Natural killer cell (primary cell): Measurements from ENCODE around the gene CHST8. TPM values are rescaled to one million over a fixed set of nuclear protein-coding genes. Genes with fewer than 3 reads are reported as not detected.

Source experiments
- ATAC-seq, 3 donors: fragments of 150-1000 bp in 2 of 3; fragments of 200-7000 bp in 1 of 3; cut with Tn5 transposase; 1 replicate in 1 of 3; 2 replicates in 2 of 3; pipeline ENCODE4 v1.10.0; 2021; ENCODE audit warnings: mild to moderate bottlenecking in 2 of 3, moderate library complexity in 2 of 3
- DNase-seq, 2 donors: peaks; one replicate each; pipeline versions ENCODE4 v3.0.0 to v3.0.0-alpha.2; 2013 to 2021; ENCODE audit warnings: mixed read lengths in 1 of 2
- H3K27ac ChIP-seq: one replicate; pipeline ENCODE4 v1.5.1; 2013; ENCODE audit warnings: mild to moderate bottlenecking, low read length
- H3K27me3 ChIP-seq: one replicate; pipeline ENCODE4 v1.6.1; 2013; ENCODE audit warnings: low read length; ENCODE audit not compliant: control insufficient read depth, insufficient read depth
- H3K36me3 ChIP-seq: one replicate; pipeline ENCODE4 v1.6.1; 2013; ENCODE audit warnings: low read length; ENCODE audit not compliant: control insufficient read depth, insufficient read depth
- H3K4me1 ChIP-seq: one replicate; pipeline ENCODE4 v1.6.1; 2013; ENCODE audit warnings: low read length; ENCODE audit not compliant: control insufficient read depth, insufficient read depth
- H3K4me3 ChIP-seq: one replicate; pipeline ENCODE4 v1.5.1; 2013; ENCODE audit warnings: low read length
- H3K9me3 ChIP-seq: one replicate; pipeline ENCODE4 v1.6.1; 2013; ENCODE audit warnings: low read length; ENCODE audit not compliant: control insufficient read depth, insufficient read depth
- H3K27ac Mint-ChIP-seq, 2 donors: one replicate each; pipeline ENCODE4 v1.8.0; 2022; ENCODE audit warnings: mild to moderate bottlenecking in 2 of 2, mixed read lengths in 2 of 2, moderate library complexity in 1 of 2
- H3K27me3 Mint-ChIP-seq, 2 donors: one replicate each; pipeline ENCODE4 v1.8.0; 2022; ENCODE audit warnings: low read depth in 2 of 2, mixed read lengths in 2 of 2
- H3K36me3 Mint-ChIP-seq: one replicate; pipeline ENCODE4 v1.8.0; 2022; ENCODE audit warnings: mixed read lengths
- H3K4me1 Mint-ChIP-seq, 2 donors: one replicate each; pipeline ENCODE4 v1.8.0; 2022; ENCODE audit warnings: mixed read lengths in 2 of 2
- H3K4me3 Mint-ChIP-seq: one replicate; pipeline ENCODE4 v1.8.0; 2022; ENCODE audit warnings: mild to moderate bottlenecking, moderate library complexity, mixed read lengths
- H3K9me3 Mint-ChIP-seq, 2 donors: one replicate each; pipeline ENCODE4 v1.8.0; 2022; ENCODE audit warnings: mixed read lengths in 2 of 2
- CTCF ChIP-seq: fragments of 200-600 bp; IDR thresholded peaks from one replicate; pipeline ENCODE4 v1.8.0; 2022; ENCODE audit warnings: antibody characterized with exemption
- WGBS: methylation state at CpG from one replicate; pipeline ENCODE4 v1.1.7; 2013; ENCODE audit warnings: missing lambda C conversion rate; ENCODE audit not compliant: insufficient coverage; 5-methylcytosine and 5-hydroxymethylcytosine counted together
- intact Hi-C: fragments of 100-400 bp; cut with micrococcal nuclease; formaldehyde crosslinking; loops from one replicate; pipeline ENCODE4 v1.14.2; 2022
- total RNA-seq, 4 donors: library from RNA; stranded (reverse); fragments of 120-200 nt in 1 of 4; gene quantifications; one replicate each; pipeline versions ENCODE4 v1.2.3 to v1.2.4, GENCODE V29; 2013 to 2022

The CHST8 gene
- total RNA-seq, 3 donors from 2014 or later (not counting 1 experiment from before 2014, with no cell fraction given) = not detected

- no peaks in the 10 kb centered on the region for H3K4me1 ChIP-seq
- Mint-ChIP-seq H3K27ac (no peak overlapping the region), H3K9me3 (peaks cover 0 to 9% of the 10 kb centered on the region in 2 donors), H3K27me3 (peaks cover 13 to 43% of the 10 kb centered on the region in 2 donors), H3K4me3 (no peak overlapping the region), H3K36me3 (peaks cover 1% of the 10 kb centered on the region), H3K4me1 (no peaks in the 10 kb centered on the region)
- ATAC-seq (no peak), DNase-seq (no peak)
- 62% methylated on average over 4 of the region's 4 CpGs for WGBS
- H3K27ac ChIP-seq = no peak overlapping the region
- TF ChIP-seq CTCF = no peak
- intact Hi-C loops = no loop called here
- H3K36me3 ChIP-seq = no peaks in the 10 kb centered on the region
- peaks cover 8% of the 10 kb centered on the region for H3K9me3 ChIP-seq
- H3K4me3 ChIP-seq = no peak overlapping the region
- H3K27me3 ChIP-seq = peaks cover 2% of the 10 kb centered on the region
Observed at GRCh38 chr19:33606556-33606955, 15.2 kb upstream of the CHST8 start.

- WGBS = 63% methylated on average over 1 of the region's 1 CpG
- H3K36me3 ChIP-seq = no peaks in the 10 kb centered on the region
- intact Hi-C loops = no loop called here
- Mint-ChIP-seq H3K4me1 (no peaks in the 10 kb centered on the region), H3K9me3 (peaks cover 0 to 5% of the 10 kb centered on the region in 2 donors), H3K36me3 (no peaks in the 10 kb centered on the region), H3K4me3 (no peak overlapping the region), H3K27ac (no peak overlapping the region), H3K27me3 (peaks cover 23 to 40% of the 10 kb centered on the region in 2 donors)
- H3K27me3 ChIP-seq = peaks cover 2% of the 10 kb centered on the region
- no peak overlapping the region for H3K27ac ChIP-seq
- DNase-seq = no peak
- no peak for ATAC-seq
- no peaks in the 10 kb centered on the region for H3K4me1 ChIP-seq
- H3K9me3 ChIP-seq = no peaks in the 10 kb centered on the region
- TF ChIP-seq CTCF = no peak
- no peak overlapping the region for H3K4me3 ChIP-seq
Observed at GRCh38 chr19:33609353-33609752, 12.4 kb upstream of the CHST8 start.

DNA sequence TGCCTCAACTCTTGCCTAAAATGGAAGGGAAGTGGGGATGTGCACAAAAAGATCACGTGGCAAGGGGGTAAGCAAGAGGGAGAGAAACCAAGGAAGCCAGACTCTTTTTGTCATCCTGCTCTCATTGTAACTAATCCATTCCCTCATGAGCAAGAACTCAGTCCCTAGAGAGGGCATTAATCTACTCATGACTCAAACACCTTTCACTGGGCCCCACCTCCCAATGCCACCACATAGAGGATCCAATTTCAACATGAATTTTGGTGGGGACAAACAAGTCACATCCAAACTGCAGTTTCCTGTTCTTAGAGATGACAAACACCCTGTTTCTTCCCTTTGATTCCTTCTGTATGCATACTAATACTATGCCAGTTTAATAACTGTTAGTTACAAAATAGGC is 11.2 kb upstream of the CHST8 start:
- TF ChIP-seq CTCF = no peak
- no peak overlapping the region for H3K4me3 ChIP-seq
- H3K36me3 ChIP-seq = no peaks in the 10 kb centered on the region
- H3K27me3 Mint-ChIP-seq = peaks cover 20 to 35% of the 10 kb centered on the region in 2 donors
- ATAC-seq (no peak), DNase-seq (no peak)
- H3K4me3 Mint-ChIP-seq = no peak overlapping the region
- no peaks in the 10 kb centered on the region for H3K36me3 Mint-ChIP-seq
- WGBS = 86% methylated on average over 1 of the region's 1 CpG
- peaks cover 2% of the 10 kb centered on the region for H3K27me3 ChIP-seq
- no peak overlapping the region for H3K27ac ChIP-seq
- peaks cover 0 to 5% of the 10 kb centered on the region in 2 donors for H3K9me3 Mint-ChIP-seq
- intact Hi-C loops = no loop called here
- no peaks in the 10 kb centered on the region for H3K4me1 Mint-ChIP-seq
- H3K27ac Mint-ChIP-seq = no peak overlapping the region
- no peaks in the 10 kb centered on the region for H3K9me3 ChIP-seq
- H3K4me1 ChIP-seq = no peaks in the 10 kb centered on the region

DNA sequence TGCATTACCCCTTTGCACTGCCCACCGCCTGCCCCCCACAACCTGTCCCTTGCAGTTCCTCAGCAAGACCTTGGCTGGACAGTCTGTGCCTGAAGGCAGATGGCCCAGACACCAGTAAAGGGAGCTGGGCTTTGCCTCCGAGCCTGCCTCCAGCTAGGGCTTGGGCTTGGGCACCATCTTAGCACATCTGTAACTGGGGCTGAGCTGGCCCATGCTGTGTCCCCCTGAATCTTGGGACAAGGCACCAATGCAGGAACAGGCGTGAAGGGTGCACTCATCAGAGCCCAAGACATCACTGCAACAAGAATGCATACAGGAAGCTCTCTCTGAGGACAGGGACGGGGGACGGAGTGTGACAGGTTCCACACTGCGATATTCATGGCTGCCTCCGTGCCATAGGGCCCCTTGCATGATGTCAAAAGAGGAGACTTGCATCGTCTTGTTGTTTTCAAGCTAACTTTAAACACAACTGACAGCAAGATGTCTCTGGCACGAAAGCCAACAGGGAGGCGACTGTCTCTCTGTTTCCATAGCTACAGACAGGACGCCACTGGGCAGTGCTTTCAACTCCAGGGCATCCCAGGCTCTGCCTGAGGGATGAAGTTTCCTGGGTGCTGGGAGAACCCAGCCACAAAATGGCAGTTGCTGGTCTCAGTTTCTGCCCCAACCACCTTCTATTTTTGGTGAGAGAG is 8.7 kb upstream of the CHST8 start:
- DNase-seq (no peak), ATAC-seq (peak in 1 of 3 donors; percentile 32)
- Mint-ChIP-seq H3K4me3 (no peak overlapping the region), H3K27ac (no peak overlapping the region), H3K9me3 (peaks cover 0 to 5% of the 10 kb centered on the region in 2 donors), H3K27me3 (peaks cover 17 to 19% of the 10 kb centered on the region in 2 donors), H3K4me1 (no peaks in the 10 kb centered on the region), H3K36me3 (no peaks in the 10 kb centered on the region)
- no peak for TF ChIP-seq CTCF
- H3K27me3 ChIP-seq = peaks cover 2% of the 10 kb centered on the region
- H3K36me3 ChIP-seq = no peaks in the 10 kb centered on the region
- no peaks in the 10 kb centered on the region for H3K9me3 ChIP-seq
- H3K27ac ChIP-seq = no peak overlapping the region
- intact Hi-C loops = no loop called here
- WGBS = 73% methylated on average over 11 of the region's 11 CpGs
- no peaks in the 10 kb centered on the region for H3K4me1 ChIP-seq
- no peak overlapping the region for H3K4me3 ChIP-seq
